Fibroblast of lung (primary cell): Measurements from ENCODE around the gene GMFB.

ENCODE experiments used
- EZH2 ChIP-seq: IDR thresholded peaks from 2 replicates; pipeline ENCODE4 v1.5.1; 2012; ENCODE audit warnings: low read length, control low read depth, mild to moderate bottlenecking; ENCODE audit errors: missing control alignments
- TF ChIP-seq, protein P1 (sequence below), 2 donors: IDR thresholded peaks in 1 of 2; conservative IDR thresholded peaks in 1 of 2; 1 replicate in 1 of 2; 2 replicates in 1 of 2; pipeline ENCODE4 v1.5.1; 2011 to 2012; ENCODE audit warnings: low read length in 2 of 2, control low read depth in 1 of 2, inconsistent platforms in 1 of 2, low read depth in 1 of 2, mild to moderate bottlenecking in 1 of 2

DNA sequence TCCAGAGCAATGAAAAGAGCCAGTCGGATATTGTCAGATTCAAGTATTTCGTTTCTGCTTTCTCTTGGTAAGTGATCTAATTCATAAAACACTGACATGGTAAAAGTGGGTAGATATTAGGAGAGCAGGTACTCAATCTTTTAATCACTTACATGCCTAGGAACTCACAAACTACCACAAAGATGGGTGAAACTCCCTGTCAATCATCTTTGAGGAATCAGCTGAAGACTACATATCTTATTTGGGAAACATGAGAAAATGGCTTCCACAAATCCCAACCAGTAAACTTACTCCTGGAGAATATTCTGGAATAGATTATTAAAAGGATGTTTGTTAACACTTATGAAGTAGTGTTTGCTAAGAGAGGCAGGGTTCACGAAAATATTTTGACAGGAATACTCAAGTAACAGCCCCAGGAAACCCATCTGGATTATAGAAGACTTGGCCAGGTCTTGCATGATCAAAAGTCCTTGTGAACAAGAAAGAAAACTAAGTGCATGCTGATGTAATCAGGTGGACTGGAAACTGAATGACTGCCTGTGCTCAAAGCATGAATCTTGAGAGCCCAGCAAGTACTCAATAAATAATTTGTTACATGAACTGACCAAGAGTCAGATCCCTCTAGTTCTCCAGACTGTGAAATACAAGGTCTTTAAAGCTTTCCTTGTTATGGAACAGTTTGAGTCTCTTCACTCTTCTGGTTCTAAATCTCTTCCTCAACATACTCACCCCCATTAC lies 63.1 kb downstream of the GMFB start:
- TF ChIP-seq EZH2, result no peak
- TF ChIP-seq, protein P1, sequence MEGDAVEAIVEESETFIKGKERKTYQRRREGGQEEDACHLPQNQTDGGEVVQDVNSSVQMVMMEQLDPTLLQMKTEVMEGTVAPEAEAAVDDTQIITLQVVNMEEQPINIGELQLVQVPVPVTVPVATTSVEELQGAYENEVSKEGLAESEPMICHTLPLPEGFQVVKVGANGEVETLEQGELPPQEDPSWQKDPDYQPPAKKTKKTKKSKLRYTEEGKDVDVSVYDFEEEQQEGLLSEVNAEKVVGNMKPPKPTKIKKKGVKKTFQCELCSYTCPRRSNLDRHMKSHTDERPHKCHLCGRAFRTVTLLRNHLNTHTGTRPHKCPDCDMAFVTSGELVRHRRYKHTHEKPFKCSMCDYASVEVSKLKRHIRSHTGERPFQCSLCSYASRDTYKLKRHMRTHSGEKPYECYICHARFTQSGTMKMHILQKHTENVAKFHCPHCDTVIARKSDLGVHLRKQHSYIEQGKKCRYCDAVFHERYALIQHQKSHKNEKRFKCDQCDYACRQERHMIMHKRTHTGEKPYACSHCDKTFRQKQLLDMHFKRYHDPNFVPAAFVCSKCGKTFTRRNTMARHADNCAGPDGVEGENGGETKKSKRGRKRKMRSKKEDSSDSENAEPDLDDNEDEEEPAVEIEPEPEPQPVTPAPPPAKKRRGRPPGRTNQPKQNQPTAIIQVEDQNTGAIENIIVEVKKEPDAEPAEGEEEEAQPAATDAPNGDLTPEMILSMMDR (conservative IDR thresholded peaks at IDR 0.05 in 1 of 2, IDR thresholded peaks at IDR 0.05 in 1 of 2; ENCODE audit: low read depth in 1 of 2, low read length in 2 of 2), result no peak
